ENCODE measurements around the gene WDR91.

Gene WDR91

DNA sequence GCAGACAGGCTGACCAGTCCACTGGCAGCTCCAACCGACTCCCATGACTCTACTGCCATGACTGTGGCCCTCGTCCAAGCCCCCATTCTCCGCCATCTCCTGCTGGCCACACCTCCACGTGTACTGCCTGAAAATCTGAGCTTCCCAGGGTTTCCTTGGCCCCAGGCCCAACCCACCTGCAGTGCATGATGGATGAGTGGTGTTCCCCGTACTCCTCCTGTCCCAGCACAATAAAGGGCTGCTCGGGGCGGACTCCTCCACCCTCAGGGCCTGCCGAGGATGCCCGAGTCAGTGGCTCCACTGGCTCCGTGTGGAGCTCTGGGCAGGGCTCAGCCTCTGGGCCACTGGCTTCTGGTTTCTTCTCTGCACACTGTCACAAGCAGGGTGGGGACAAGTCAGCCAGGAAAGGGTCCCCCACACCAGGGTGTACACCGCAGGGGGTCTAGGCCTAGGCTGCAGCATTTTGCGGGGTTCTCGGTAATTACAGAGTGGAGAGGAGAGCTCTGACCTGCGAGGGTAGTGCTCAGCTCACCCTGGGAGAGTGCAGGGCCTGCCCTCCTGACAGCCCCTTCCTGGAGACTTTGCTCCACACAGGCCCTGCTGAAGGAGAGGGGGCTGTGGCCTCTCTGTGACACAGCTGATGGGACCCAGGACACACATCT lies 15.2 kb downstream of the WDR91 start:
- TF ChIP-seq NFIC (IDR thresholded peaks at IDR 0.05) (peak; percentile 30; the same call in 1 of the 2 replicates), TAF1 (IDR thresholded peaks at IDR 0.05; ENCODE audit: low read depth) (no peak)

DNA sequence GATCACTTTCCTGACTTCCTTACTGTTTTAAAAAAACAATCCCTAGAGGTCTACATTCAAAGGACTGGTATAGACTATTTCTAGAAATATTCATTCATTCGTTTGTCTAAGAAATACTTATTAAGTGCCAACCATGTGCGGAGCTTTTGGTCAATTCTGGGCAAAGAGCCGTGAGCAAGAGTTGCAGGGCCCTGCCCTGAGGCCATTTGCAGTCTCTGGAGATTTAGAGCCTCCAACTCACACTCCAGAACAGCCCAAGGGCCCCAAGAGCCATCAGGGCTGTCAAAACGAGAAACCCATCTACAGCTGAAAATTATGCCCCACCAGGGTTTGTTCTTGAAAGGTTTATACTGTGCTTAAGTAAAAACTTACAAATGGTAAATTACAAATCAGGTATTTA lies 16.2 kb downstream of the WDR91 start:
- TF ChIP-seq ZBTB7A (IDR thresholded peaks at IDR 0.05; ENCODE audit: low read depth) (no peak), EP300 (IDR thresholded peaks at IDR 0.05; ENCODE audit: borderline replicate concordance) (no peak), FOXM1 (IDR thresholded peaks at IDR 0.05; ENCODE audit: borderline replicate concordance, low read depth) (no peak), CEBPB (IDR thresholded peaks at IDR 0.05) (no peak), CREB1 (IDR thresholded peaks at IDR 0.05; ENCODE audit: low read depth) (no peak), TCF12 (IDR thresholded peaks at IDR 0.05; ENCODE audit: low read depth) (no peak), TAF1 (IDR thresholded peaks at IDR 0.05; ENCODE audit: low read depth) (no peak), RAD21 (IDR thresholded peaks at IDR 0.05; ENCODE audit: low read depth) (no peak), EGR1 (IDR thresholded peaks at IDR 0.05) (no peak), TEAD4 (IDR thresholded peaks at IDR 0.05) (no peak), YY1 (IDR thresholded peaks at IDR 0.05; ENCODE audit: low read depth) (no peak), NFIC (IDR thresholded peaks at IDR 0.05) (no peak)
- TF ChIP-seq, protein P1, sequence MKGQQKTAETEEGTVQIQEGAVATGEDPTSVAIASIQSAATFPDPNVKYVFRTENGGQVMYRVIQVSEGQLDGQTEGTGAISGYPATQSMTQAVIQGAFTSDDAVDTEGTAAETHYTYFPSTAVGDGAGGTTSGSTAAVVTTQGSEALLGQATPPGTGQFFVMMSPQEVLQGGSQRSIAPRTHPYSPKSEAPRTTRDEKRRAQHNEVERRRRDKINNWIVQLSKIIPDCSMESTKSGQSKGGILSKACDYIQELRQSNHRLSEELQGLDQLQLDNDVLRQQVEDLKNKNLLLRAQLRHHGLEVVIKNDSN (IDR thresholded peaks at IDR 0.05): no peak
- TF ChIP-seq, protein P2, sequence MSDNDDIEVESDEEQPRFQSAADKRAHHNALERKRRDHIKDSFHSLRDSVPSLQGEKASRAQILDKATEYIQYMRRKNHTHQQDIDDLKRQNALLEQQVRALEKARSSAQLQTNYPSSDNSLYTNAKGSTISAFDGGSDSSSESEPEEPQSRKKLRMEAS (IDR thresholded peaks at IDR 0.05): no peak
- TF ChIP-seq, protein P3, sequence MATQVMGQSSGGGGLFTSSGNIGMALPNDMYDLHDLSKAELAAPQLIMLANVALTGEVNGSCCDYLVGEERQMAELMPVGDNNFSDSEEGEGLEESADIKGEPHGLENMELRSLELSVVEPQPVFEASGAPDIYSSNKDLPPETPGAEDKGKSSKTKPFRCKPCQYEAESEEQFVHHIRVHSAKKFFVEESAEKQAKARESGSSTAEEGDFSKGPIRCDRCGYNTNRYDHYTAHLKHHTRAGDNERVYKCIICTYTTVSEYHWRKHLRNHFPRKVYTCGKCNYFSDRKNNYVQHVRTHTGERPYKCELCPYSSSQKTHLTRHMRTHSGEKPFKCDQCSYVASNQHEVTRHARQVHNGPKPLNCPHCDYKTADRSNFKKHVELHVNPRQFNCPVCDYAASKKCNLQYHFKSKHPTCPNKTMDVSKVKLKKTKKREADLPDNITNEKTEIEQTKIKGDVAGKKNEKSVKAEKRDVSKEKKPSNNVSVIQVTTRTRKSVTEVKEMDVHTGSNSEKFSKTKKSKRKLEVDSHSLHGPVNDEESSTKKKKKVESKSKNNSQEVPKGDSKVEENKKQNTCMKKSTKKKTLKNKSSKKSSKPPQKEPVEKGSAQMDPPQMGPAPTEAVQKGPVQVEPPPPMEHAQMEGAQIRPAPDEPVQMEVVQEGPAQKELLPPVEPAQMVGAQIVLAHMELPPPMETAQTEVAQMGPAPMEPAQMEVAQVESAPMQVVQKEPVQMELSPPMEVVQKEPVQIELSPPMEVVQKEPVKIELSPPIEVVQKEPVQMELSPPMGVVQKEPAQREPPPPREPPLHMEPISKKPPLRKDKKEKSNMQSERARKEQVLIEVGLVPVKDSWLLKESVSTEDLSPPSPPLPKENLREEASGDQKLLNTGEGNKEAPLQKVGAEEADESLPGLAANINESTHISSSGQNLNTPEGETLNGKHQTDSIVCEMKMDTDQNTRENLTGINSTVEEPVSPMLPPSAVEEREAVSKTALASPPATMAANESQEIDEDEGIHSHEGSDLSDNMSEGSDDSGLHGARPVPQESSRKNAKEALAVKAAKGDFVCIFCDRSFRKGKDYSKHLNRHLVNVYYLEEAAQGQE (IDR thresholded peaks at IDR 0.05; ENCODE audit: low read depth): no peak

DNA sequence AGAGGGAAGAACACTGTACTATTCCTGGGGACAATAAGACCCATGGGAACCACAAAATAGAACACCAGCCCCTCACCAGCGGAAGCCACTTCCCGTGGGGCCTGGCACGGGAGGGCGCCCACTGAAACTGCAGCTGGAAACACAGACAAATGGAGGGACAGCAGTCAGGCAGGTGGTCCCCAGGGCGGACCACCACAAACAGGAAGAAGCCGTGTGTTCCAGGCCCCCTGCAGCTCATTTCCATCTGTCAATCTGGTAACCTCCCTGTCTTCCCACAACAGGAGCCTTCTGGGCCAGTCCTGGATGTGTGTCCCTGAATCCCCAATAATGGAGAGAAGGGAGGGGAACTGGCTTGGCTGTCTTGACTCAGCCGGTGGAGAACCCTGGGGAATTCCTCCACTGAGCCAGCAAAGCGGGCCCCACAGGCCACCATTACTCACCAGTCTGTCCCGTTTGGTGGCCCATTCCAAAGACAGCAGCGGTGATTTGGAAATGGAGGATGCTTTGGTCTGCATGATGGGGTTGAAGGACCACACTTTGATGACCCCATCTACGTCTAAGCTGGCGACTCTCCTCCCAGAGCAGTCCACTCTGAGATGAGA lies 16.7 kb downstream of the WDR91 start:
- TF ChIP-seq YY1 (IDR thresholded peaks at IDR 0.05; ENCODE audit: low read depth) (no peak), RAD21 (IDR thresholded peaks at IDR 0.05; ENCODE audit: low read depth) (no peak), EGR1 (IDR thresholded peaks at IDR 0.05) (no peak)
- TF ChIP-seq, protein P2 (IDR thresholded peaks at IDR 0.05): no peak

DNA sequence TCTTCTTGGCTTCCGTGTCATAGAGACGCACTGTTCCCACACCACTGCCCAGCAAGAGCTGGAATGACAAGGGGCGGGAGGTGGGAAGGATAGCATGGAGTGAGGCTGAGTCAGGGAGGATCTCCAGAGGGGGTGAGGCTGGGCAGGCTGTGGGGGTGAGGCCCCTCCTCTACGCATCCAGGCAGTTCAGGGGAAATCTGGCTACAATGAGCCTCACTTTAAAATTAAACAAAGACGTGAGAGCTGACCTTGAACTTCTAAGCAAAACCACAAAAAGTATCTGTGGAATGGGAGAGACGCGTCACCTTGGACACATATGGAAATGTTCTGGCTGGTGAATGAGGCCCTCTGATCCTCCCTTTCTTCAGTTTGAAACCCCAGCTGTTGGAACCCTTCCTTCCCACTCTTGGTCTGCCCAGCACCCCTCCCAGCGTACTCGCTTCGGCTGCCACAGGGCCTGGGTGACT lies 17.7 kb downstream of the WDR91 start:
- no peak for TF ChIP-seq EP300 (IDR thresholded peaks at IDR 0.05; ENCODE audit: borderline replicate concordance)
- no peak for TF ChIP-seq TEAD4 (IDR thresholded peaks at IDR 0.05)
- TF ChIP-seq, protein P2 (IDR thresholded peaks at IDR 0.05): no peak
- TF ChIP-seq RAD21 (IDR thresholded peaks at IDR 0.05; ENCODE audit: low read depth): no peak
- no peak for TF ChIP-seq YY1 (IDR thresholded peaks at IDR 0.05; ENCODE audit: low read depth)
- TF ChIP-seq CEBPB (IDR thresholded peaks at IDR 0.05): no peak

DNA sequence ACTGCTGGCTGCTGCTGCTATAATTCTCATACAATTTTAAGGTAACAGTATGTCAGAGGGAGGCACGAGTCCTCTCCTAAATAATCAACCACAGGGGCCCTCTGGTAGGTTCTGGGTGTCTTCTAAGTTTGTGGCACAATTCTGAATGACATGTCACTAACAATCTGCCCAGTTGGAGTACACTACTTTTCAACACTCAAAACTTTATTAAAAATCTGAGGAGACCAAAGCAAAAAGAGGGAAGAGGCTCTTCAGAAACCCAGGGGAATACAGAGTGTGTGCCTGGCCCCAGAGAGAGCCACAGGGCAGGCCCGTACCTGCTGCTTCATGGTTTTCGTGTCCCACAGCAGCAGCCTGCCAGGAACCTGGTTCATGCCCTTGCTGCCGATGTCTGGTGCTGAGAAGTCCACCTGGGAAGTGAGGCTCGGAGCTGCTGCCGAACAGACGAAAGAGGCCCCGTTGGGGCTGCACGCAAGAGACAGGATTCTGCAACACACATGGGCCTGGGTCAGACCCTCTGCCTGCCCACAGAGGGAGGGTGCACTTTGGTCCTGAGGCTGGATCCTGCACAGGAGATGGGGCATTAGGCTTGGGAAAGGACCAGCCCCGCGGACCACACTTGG lies 18.3 kb downstream of the WDR91 start:
- TF ChIP-seq YY1 (IDR thresholded peaks at IDR 0.05; ENCODE audit: low read depth): no peak
- TF ChIP-seq TAF1 (IDR thresholded peaks at IDR 0.05; ENCODE audit: low read depth): no peak
- TF ChIP-seq CREB1 (IDR thresholded peaks at IDR 0.05; ENCODE audit: low read depth): no peak
- TF ChIP-seq TEAD4 (IDR thresholded peaks at IDR 0.05): no peak
- TF ChIP-seq RAD21 (IDR thresholded peaks at IDR 0.05; ENCODE audit: low read depth): no peak
- TF ChIP-seq TCF12 (IDR thresholded peaks at IDR 0.05; ENCODE audit: low read depth): no peak
- TF ChIP-seq CEBPB (IDR thresholded peaks at IDR 0.05): no peak
- TF ChIP-seq, protein P3 (IDR thresholded peaks at IDR 0.05; ENCODE audit: low read depth): no peak
- TF ChIP-seq NFIC (IDR thresholded peaks at IDR 0.05): no peak
- TF ChIP-seq, protein P1 (IDR thresholded peaks at IDR 0.05): no peak

DNA sequence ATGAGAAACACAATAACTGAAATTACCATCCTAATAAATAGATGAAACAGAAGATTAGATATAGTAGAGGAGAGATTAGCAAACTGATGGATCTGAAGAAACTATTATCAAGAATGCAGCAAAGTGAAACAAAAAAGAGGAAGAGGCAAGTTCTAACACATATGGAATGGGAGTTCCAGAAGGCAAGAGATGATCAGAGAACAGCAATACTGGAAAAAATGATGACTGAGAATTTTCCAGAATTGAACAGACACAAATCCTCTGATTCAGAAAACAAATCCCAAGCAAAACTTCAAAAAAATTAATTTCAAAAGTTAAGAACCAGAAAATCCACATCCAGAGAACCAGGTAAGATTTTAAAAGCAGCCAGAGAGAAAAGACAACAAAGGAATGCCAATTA lies 20.6 kb downstream of the WDR91 start:
- TF ChIP-seq TCF12 (IDR thresholded peaks at IDR 0.05; ENCODE audit: low read depth) (no peak), ZBTB7A (IDR thresholded peaks at IDR 0.05; ENCODE audit: low read depth) (no peak), NFIC (IDR thresholded peaks at IDR 0.05) (no peak), TAF1 (IDR thresholded peaks at IDR 0.05; ENCODE audit: low read depth) (no peak), RAD21 (IDR thresholded peaks at IDR 0.05; ENCODE audit: low read depth) (no peak), FOXM1 (IDR thresholded peaks at IDR 0.05; ENCODE audit: borderline replicate concordance, low read depth) (no peak), CEBPB (IDR thresholded peaks at IDR 0.05) (no peak), TEAD4 (IDR thresholded peaks at IDR 0.05) (no peak), CREB1 (IDR thresholded peaks at IDR 0.05; ENCODE audit: low read depth) (no peak), EP300 (IDR thresholded peaks at IDR 0.05; ENCODE audit: borderline replicate concordance) (no peak), EGR1 (IDR thresholded peaks at IDR 0.05) (no peak), YY1 (IDR thresholded peaks at IDR 0.05; ENCODE audit: low read depth) (no peak)
- TF ChIP-seq, protein P2 (IDR thresholded peaks at IDR 0.05): no peak
- TF ChIP-seq, protein P1 (IDR thresholded peaks at IDR 0.05): no peak
- TF ChIP-seq, protein P3 (IDR thresholded peaks at IDR 0.05; ENCODE audit: low read depth): no peak
